SU-DHL-6 (cell line): ENCODE measurements around the gene NPAS3.

Experiments used
- H2AFZ ChIP-seq: fragments of 200-600 bp; sonication (generic); 2 replicates; pipeline ENCODE4 v1.6.1; 2014; ENCODE audit warnings: low read depth, mild to moderate bottlenecking, moderate library complexity, mixed read lengths, antibody characterized with exemption, low read length; ENCODE audit not compliant: severe bottlenecking
- H3F3A ChIP-seq: fragments of 200-600 bp; shearing (Covaris generic); 2 replicates; pipeline ENCODE4 v1.6.0; 2016; ENCODE audit warnings: antibody characterized with exemption, mild to moderate bottlenecking; ENCODE audit not compliant: insufficient read depth
- H3K27ac ChIP-seq: fragments of 200-600 bp; sonication (generic); 2 replicates; pipeline ENCODE4 v1.5.1; 2016; ENCODE audit warnings: low read depth, mild to moderate bottlenecking, low read length, moderate library complexity, mixed read lengths
- H3K27me3 ChIP-seq: fragments of 200-600 bp; sonication (generic), shearing (Covaris generic); 2 replicates; pipeline ENCODE4 v1.6.0; 2014; ENCODE audit warnings: mild to moderate bottlenecking, low read length
- H3K36me3 ChIP-seq: fragments of 200-600 bp; sonication (generic); 2 replicates; pipeline ENCODE4 v1.6.1; 2014; ENCODE audit warnings: mild to moderate bottlenecking, low read length, mixed read lengths
- H3K4me2 ChIP-seq: fragments of 300-600, 200-600 bp; shearing (Covaris generic), sonication (generic); 2 replicates; pipeline ENCODE4 v1.6.0; 2014; ENCODE audit warnings: low read length, low read depth, mild to moderate bottlenecking; ENCODE audit not compliant: poor library complexity, severe bottlenecking
- H3K4me3 ChIP-seq: fragments of 200-600 bp; sonication (generic); 2 replicates; pipeline ENCODE4 v1.5.1; 2014; ENCODE audit warnings: antibody characterized with exemption, low read length, mild to moderate bottlenecking, mixed read lengths; ENCODE audit not compliant: insufficient read depth, poor library complexity, severe bottlenecking
- H3K79me2 ChIP-seq: fragments of 200-600 bp; sonication (generic); 2 replicates; pipeline ENCODE4 v1.6.1; 2014; ENCODE audit warnings: mild to moderate bottlenecking, low read length, moderate library complexity; ENCODE audit not compliant: insufficient read depth
- H3K9ac ChIP-seq: fragments of 200-600 bp; sonication (generic); 2 replicates; pipeline ENCODE4 v1.7.0; 2014; ENCODE audit warnings: mild to moderate bottlenecking, low read length
- H3K9me2 ChIP-seq: fragments of 200-600 bp; sonication (generic); replicated peaks from 2 replicates; pipeline ENCODE4 v1.6.1; 2014; ENCODE audit warnings: low read length; ENCODE audit not compliant: insufficient read depth
- H3K9me3 ChIP-seq: fragments of 200-600 bp; sonication (generic); 2 replicates; pipeline ENCODE4 v1.6.1; 2014; ENCODE audit warnings: low read length, mixed read lengths; ENCODE audit not compliant: insufficient read depth
- H4K20me1 ChIP-seq: fragments of 200-600 bp; sonication (generic); 2 replicates; pipeline ENCODE4 v1.6.1; 2014; ENCODE audit warnings: low read depth, mild to moderate bottlenecking, antibody characterized with exemption, low read length, moderate library complexity, mixed read lengths
- EZH2phosphoT487 ChIP-seq: fragments of 200-600 bp; sonication (generic), shearing (Covaris generic); conservative IDR thresholded peaks from 2 replicates; pipeline ENCODE4 v1.6.1; 2018; ENCODE audit warnings: mild to moderate bottlenecking, antibody characterized with exemption, low read length, moderate library complexity, mixed read lengths
- TF ChIP-seq, protein P1 (sequence below): fragments of 200-600 bp; sonication (generic); IDR thresholded peaks from one replicate; pipeline ENCODE4 v1.5.1; 2017; ENCODE audit warnings: antibody characterized with exemption, mild to moderate bottlenecking, low read length, moderate library complexity; ENCODE audit not compliant: insufficient read depth, poor library complexity, severe bottlenecking

The NPAS3 gene

DNA sequence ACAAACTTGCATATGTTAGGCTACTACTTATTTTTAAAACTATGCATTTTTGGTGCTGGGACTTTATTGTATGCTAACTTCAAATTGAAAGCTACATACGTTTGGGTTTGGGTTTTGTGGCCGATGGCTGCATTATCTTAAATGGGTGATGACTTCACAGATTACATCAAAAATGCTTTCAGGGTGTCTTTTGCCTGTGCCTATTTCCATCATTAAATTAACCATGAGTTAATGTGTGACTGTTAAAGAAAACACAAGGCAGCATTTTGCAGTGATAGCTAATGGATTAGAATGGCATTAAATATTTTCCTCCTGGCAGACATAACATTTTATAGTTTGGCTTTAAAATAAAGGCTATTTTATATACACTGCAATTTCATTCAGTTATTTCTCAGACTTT, 659.9 kb downstream of the NPAS3 start:
- H2AFZ ChIP-seq, result no peak overlapping the region
- no peaks in the 10 kb centered on the region for H3F3A ChIP-seq
- H4K20me1 ChIP-seq, result no peaks in the 10 kb centered on the region
- no peaks in the 10 kb centered on the region for H3K27me3 ChIP-seq
- no peaks in the 10 kb centered on the region for H3K9me3 ChIP-seq
- H3K9ac ChIP-seq, result no peak overlapping the region
- no peak for TF ChIP-seq EZH2phosphoT487
- TF ChIP-seq, protein P1, sequence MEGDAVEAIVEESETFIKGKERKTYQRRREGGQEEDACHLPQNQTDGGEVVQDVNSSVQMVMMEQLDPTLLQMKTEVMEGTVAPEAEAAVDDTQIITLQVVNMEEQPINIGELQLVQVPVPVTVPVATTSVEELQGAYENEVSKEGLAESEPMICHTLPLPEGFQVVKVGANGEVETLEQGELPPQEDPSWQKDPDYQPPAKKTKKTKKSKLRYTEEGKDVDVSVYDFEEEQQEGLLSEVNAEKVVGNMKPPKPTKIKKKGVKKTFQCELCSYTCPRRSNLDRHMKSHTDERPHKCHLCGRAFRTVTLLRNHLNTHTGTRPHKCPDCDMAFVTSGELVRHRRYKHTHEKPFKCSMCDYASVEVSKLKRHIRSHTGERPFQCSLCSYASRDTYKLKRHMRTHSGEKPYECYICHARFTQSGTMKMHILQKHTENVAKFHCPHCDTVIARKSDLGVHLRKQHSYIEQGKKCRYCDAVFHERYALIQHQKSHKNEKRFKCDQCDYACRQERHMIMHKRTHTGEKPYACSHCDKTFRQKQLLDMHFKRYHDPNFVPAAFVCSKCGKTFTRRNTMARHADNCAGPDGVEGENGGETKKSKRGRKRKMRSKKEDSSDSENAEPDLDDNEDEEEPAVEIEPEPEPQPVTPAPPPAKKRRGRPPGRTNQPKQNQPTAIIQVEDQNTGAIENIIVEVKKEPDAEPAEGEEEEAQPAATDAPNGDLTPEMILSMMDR, result no peak
- no peaks in the 10 kb centered on the region for H3K36me3 ChIP-seq
- H3K4me2 ChIP-seq, result no peak overlapping the region
- no peak overlapping the region for H3K27ac ChIP-seq
- no peak overlapping the region for H3K4me3 ChIP-seq
- no peaks in the 10 kb centered on the region for H3K79me2 ChIP-seq
- H3K9me2 ChIP-seq, result no peaks in the 10 kb centered on the region

DNA sequence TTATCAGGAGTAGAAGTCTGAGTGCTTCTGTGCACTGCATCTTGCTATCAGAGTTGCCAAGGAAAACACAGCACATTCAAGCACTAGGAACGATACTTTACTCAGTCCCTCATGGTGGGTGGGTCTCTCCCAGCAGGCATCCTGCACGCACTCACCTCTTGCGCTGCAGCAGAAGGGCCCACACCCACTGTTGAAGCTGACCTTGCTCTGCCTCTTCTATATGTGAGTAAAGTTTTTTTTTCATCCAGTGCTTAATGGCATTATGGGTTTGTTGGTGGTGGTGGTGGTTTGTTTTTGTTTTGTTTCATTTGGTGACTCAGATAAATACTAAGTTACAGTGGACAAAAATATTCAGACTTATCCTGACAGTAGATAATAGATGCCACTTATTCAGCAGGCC, 663.7 kb downstream of the NPAS3 start:
- Histone ChIP-seq H3K9ac (no peak overlapping the region), H3K9me2 (no peaks in the 10 kb centered on the region), H3K27ac (no peak overlapping the region), H3F3A (no peaks in the 10 kb centered on the region), H3K27me3 (no peaks in the 10 kb centered on the region), H3K4me2 (no peak overlapping the region), H3K36me3 (no peaks in the 10 kb centered on the region), H2AFZ (no peak overlapping the region), H3K9me3 (no peaks in the 10 kb centered on the region), H3K79me2 (no peaks in the 10 kb centered on the region), H4K20me1 (no peaks in the 10 kb centered on the region), H3K4me3 (no peak overlapping the region)
- TF ChIP-seq EZH2phosphoT487, result no peak
- TF ChIP-seq, protein P1, result no peak

DNA sequence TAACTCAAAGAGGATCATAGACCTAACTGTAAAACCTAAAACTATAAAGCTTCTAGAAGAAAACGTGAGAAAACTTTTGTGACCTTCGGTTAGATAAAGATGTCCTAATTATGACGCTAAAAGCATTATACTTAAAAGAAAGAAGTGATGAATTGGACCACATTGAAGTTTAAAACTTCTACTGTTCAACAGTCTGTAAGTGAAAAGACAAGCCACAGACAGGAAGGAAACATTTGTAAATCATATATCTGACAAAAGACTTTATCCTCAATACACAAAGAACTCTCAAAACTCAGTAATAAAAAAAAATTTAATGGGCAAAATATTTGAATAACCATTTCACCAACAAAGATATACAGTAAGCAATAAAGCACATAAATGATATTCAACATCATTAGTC, 667.9 kb downstream of the NPAS3 start:
- no peaks in the 10 kb centered on the region for H3K36me3 ChIP-seq
- H4K20me1 ChIP-seq, result no peaks in the 10 kb centered on the region
- H3K9ac ChIP-seq, result no peak overlapping the region
- no peak overlapping the region for H3K4me3 ChIP-seq
- H2AFZ ChIP-seq, result no peak overlapping the region
- H3K9me3 ChIP-seq, result no peaks in the 10 kb centered on the region
- no peaks in the 10 kb centered on the region for H3K79me2 ChIP-seq
- no peaks in the 10 kb centered on the region for H3K9me2 ChIP-seq
- TF ChIP-seq, protein P1, result no peak
- TF ChIP-seq EZH2phosphoT487, result no peak
- H3K27me3 ChIP-seq, result no peaks in the 10 kb centered on the region
- H3K4me2 ChIP-seq, result no peak overlapping the region
- no peaks in the 10 kb centered on the region for H3F3A ChIP-seq
- H3K27ac ChIP-seq, result no peak overlapping the region

DNA sequence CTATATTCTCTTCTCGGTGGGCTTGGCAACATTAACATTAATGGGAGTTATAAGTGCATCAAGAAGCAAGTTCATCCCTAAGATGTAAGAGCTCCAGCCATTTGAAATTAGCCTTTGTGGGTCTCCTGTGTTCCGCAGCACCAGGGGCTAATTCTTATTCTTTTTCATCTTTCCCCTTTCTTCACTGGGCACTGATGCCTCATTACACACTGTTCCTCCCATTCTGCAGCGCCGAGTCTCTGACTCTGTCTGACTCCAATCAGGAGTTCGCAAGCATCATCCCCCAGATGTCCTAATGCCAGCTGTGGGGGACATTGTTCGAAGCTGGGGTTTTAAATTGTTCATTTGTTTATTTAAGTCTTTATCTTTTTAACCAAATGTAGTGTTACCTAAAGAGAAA, 670.9 kb downstream of the NPAS3 start:
- no peaks in the 10 kb centered on the region for H3K9me2 ChIP-seq
- TF ChIP-seq, protein P1, result no peak
- no peak for TF ChIP-seq EZH2phosphoT487
- no peaks in the 10 kb centered on the region for H3F3A ChIP-seq
- H3K27me3 ChIP-seq, result no peaks in the 10 kb centered on the region
- H3K9ac ChIP-seq, result no peak overlapping the region
- H3K9me3 ChIP-seq, result no peaks in the 10 kb centered on the region
- H2AFZ ChIP-seq, result no peak overlapping the region
- no peaks in the 10 kb centered on the region for H3K36me3 ChIP-seq
- H3K4me2 ChIP-seq, result no peak overlapping the region
- H3K4me3 ChIP-seq, result no peak overlapping the region
- no peaks in the 10 kb centered on the region for H3K79me2 ChIP-seq
- no peak overlapping the region for H3K27ac ChIP-seq
- no peaks in the 10 kb centered on the region for H4K20me1 ChIP-seq
